Measurements from ENCODE around the gene MBTPS2.

DNA sequence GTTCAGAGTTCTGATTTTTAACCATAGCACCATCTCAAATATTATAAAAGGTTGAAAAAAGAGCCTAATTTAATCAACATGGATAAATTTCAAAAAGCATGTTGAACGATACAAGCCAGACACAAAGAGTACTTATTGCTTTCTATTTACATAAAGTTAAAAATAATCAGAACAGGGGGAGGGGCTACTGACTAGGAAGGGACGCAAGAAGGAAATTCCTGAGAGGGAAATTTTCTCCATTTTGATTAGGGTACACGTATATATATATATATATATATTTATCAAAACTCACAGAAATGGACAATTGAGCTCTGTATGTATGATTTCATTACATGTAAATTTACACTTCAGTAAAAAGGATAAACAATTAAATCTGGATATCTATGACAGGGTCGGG lies 482 bp upstream of the MBTPS2 start:
- no peak for TF ChIP-seq POLR2A (conservative IDR thresholded peaks at IDR 0.05)
- no peak for TF ChIP-seq CEBPG (CRISPR knock-in tag; IDR thresholded peaks at IDR 0.05)
- no peak for TF ChIP-seq CEBPG (tag; conservative IDR thresholded peaks at IDR 0.05 in 1 of 2, IDR thresholded peaks at IDR 0.05 in 1 of 2)
- TF ChIP-seq ZFP36 (IDR thresholded peaks at IDR 0.05; ENCODE audit: low read depth, low read length, partially characterized antibody) = no peak
- no peak for TF ChIP-seq RCOR1 (IDR thresholded peaks at IDR 0.05; ENCODE audit: borderline replicate concordance in 1 of 2, low read depth in 2 of 2, low read length in 2 of 2)
- TF ChIP-seq RBBP5 (IDR thresholded peaks at IDR 0.05; ENCODE audit: borderline replicate concordance, insufficient read depth, low read length, poor library complexity, severe bottlenecking) = no peak
- TF ChIP-seq TARDBP (IDR thresholded peaks at IDR 0.05) = no peak
- TF ChIP-seq, protein P1, sequence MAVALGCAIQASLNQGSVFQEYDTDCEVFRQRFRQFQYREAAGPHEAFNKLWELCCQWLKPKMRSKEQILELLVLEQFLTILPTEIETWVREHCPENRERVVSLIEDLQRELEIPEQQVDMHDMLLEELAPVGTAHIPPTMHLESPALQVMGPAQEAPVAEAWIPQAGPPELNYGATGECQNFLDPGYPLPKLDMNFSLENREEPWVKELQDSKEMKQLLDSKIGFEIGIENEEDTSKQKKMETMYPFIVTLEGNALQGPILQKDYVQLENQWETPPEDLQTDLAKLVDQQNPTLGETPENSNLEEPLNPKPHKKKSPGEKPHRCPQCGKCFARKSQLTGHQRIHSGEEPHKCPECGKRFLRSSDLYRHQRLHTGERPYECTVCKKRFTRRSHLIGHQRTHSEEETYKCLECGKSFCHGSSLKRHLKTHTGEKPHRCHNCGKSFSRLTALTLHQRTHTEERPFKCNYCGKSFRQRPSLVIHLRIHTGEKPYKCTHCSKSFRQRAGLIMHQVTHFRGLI (CRISPR knock-in tag; IDR thresholded peaks at IDR 0.05) = no peak
- TF ChIP-seq FOXJ3 (CRISPR knock-in tag; IDR thresholded peaks at IDR 0.05) = no peak
- TF ChIP-seq, protein P2, sequence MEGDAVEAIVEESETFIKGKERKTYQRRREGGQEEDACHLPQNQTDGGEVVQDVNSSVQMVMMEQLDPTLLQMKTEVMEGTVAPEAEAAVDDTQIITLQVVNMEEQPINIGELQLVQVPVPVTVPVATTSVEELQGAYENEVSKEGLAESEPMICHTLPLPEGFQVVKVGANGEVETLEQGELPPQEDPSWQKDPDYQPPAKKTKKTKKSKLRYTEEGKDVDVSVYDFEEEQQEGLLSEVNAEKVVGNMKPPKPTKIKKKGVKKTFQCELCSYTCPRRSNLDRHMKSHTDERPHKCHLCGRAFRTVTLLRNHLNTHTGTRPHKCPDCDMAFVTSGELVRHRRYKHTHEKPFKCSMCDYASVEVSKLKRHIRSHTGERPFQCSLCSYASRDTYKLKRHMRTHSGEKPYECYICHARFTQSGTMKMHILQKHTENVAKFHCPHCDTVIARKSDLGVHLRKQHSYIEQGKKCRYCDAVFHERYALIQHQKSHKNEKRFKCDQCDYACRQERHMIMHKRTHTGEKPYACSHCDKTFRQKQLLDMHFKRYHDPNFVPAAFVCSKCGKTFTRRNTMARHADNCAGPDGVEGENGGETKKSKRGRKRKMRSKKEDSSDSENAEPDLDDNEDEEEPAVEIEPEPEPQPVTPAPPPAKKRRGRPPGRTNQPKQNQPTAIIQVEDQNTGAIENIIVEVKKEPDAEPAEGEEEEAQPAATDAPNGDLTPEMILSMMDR (IDR thresholded peaks at IDR 0.05 in 2 of 3, conservative IDR thresholded peaks at IDR 0.05 in 1 of 3; ENCODE audit: insufficient read depth in 2 of 3, low read depth in 1 of 3, low read length in 3 of 3) = no peak
- TF ChIP-seq, protein P3, sequence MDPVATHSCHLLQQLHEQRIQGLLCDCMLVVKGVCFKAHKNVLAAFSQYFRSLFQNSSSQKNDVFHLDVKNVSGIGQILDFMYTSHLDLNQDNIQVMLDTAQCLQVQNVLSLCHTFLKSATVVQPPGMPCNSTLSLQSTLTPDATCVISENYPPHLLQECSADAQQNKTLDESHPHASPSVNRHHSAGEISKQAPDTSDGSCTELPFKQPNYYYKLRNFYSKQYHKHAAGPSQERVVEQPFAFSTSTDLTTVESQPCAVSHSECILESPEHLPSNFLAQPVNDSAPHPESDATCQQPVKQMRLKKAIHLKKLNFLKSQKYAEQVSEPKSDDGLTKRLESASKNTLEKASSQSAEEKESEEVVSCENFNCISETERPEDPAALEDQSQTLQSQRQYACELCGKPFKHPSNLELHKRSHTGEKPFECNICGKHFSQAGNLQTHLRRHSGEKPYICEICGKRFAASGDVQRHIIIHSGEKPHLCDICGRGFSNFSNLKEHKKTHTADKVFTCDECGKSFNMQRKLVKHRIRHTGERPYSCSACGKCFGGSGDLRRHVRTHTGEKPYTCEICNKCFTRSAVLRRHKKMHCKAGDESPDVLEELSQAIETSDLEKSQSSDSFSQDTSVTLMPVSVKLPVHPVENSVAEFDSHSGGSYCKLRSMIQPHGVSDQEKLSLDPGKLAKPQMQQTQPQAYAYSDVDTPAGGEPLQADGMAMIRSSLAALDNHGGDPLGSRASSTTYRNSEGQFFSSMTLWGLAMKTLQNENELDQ (CRISPR knock-in tag; IDR thresholded peaks at IDR 0.05; ENCODE audit: borderline replicate concordance) = no peak
- no peak for TF ChIP-seq RBFOX2 (IDR thresholded peaks at IDR 0.05; ENCODE audit: low read depth, low read length)
- TF ChIP-seq ZNF561 (CRISPR knock-in tag; conservative IDR thresholded peaks at IDR 0.05) = no peak
- TF ChIP-seq, protein P4, sequence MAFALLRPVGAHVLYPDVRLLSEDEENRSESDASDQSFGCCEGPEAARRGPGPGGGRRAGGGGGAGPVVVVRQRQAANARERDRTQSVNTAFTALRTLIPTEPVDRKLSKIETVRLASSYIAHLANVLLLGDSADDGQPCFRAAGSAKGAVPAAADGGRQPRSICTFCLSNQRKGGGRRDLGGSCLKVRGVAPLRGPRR (CRISPR knock-in tag; IDR thresholded peaks at IDR 0.05) = no peak

Data from K562 (cell line).